GM12878 (cell line): ENCODE results near the gene ZNF570. TPM values are rescaled to one million over a fixed set of nuclear protein-coding genes. Genes with fewer than 3 reads are reported as not detected.

Experiments used
- BACH1 ChIP-seq: fragments of 450-650 bp; IDR thresholded peaks from 2 replicates; pipeline ENCODE4 v1.6.1; 2017; ENCODE audit warnings: mild to moderate bottlenecking, borderline replicate concordance
- E2F4 ChIP-seq: IDR thresholded peaks from 2 replicates; pipeline ENCODE4 v1.6.1; 2012; ENCODE audit warnings: low read depth, low read length, improper control_type of control experiment
- E4F1 ChIP-seq: fragments of 450-650 bp; IDR thresholded peaks from 2 replicates; pipeline ENCODE4 v1.6.1; 2018; ENCODE audit warnings: borderline replicate concordance, mild to moderate bottlenecking; ENCODE audit not compliant: partially characterized antibody
- ETV6 ChIP-seq, 2 experiments: fragments of 450-650 bp in 1 of 2; IDR thresholded peaks in 1 of 2; conservative IDR thresholded peaks in 1 of 2; 2 replicates each; pipeline ENCODE4 v1.6.1; 2014; ENCODE audit warnings: antibody characterized with exemption in 1 of 2, borderline replicate concordance in 1 of 2, low read depth in 1 of 2, mild to moderate bottlenecking in 1 of 2, moderate library complexity in 1 of 2
- GABPA ChIP-seq: IDR thresholded peaks from 2 replicates; pipeline ENCODE4 v1.6.1; 2014; ENCODE audit warnings: antibody characterized with exemption, low read depth, mild to moderate bottlenecking, inconsistent platforms
- HSF1 ChIP-seq: fragments of 150-350 bp; IDR thresholded peaks from 2 replicates; pipeline ENCODE4 v1.6.1; 2014; ENCODE audit warnings: mild to moderate bottlenecking, low read depth, low read length
- IKZF2 ChIP-seq, 2 experiments: fragments of 450-650 bp; IDR thresholded peaks; 2 replicates each; pipeline ENCODE4 v1.6.1; 2017; ENCODE audit warnings: mild to moderate bottlenecking in 2 of 2, moderate library complexity in 2 of 2
- MLLT1 ChIP-seq: fragments of 450-650 bp; IDR thresholded peaks from 2 replicates; pipeline ENCODE4 v1.6.1; 2016; ENCODE audit warnings: mild to moderate bottlenecking
- MTA2 ChIP-seq: fragments of 450-650 bp; IDR thresholded peaks from 2 replicates; pipeline ENCODE4 v1.6.1; 2016; ENCODE audit warnings: low read depth, mild to moderate bottlenecking, moderate library complexity
- MYC ChIP-seq: IDR thresholded peaks from 2 replicates; pipeline ENCODE4 v1.6.1; 2011; ENCODE audit warnings: mild to moderate bottlenecking, low read length, moderate library complexity, inconsistent platforms; ENCODE audit not compliant: insufficient read depth, insufficient replicate concordance, insufficient read length, severe bottlenecking
- NFXL1 ChIP-seq: fragments of 450-650 bp; IDR thresholded peaks from 2 replicates; pipeline ENCODE4 v1.6.1; 2017; ENCODE audit warnings: antibody characterized with exemption, mild to moderate bottlenecking, borderline replicate concordance
- NFYA ChIP-seq: IDR thresholded peaks from 2 replicates; pipeline ENCODE4 v1.6.1; 2011; ENCODE audit warnings: low read depth, mild to moderate bottlenecking, low read length, improper control_type of control experiment, borderline replicate concordance
- RELB ChIP-seq: fragments of 450-650 bp; IDR thresholded peaks from 2 replicates; pipeline ENCODE4 v1.6.1; 2017; ENCODE audit warnings: low read depth, mild to moderate bottlenecking, moderate library complexity
- SIN3A ChIP-seq: IDR thresholded peaks from 2 replicates; pipeline ENCODE4 v1.6.1; 2012; ENCODE audit warnings: low read depth, low read length, improper control_type of control experiment
- SRF ChIP-seq, 2 experiments: IDR thresholded peaks; 2 replicates each; pipeline ENCODE4 v1.6.1; 2011; ENCODE audit warnings: low read depth in 2 of 2, low read length in 2 of 2, mild to moderate bottlenecking in 1 of 2, moderate library complexity in 1 of 2
- STAT1 ChIP-seq: fragments of 450-650 bp; conservative IDR thresholded peaks from 2 replicates; pipeline ENCODE4 v1.6.1; 2014; ENCODE audit warnings: antibody characterized with exemption, mild to moderate bottlenecking
- WRNIP1 ChIP-seq: IDR thresholded peaks from 2 replicates; pipeline ENCODE4 v1.6.1; 2011; ENCODE audit warnings: low read depth, low read length, improper control_type of control experiment, borderline replicate concordance
- ZBED1 ChIP-seq: IDR thresholded peaks from 2 replicates; pipeline ENCODE4 v1.6.1; 2016; ENCODE audit warnings: borderline replicate concordance
- ZSCAN29 ChIP-seq: fragments of 450-650 bp; IDR thresholded peaks from 2 replicates; pipeline ENCODE4 v1.6.1; 2017; ENCODE audit warnings: mild to moderate bottlenecking, moderate library complexity
- polyA plus RNA-seq, 11 experiments: library from polyadenylated mRNA; depleted of rRNA in 4 of 11; unstranded in 6 of 11; stranded (reverse) in 5 of 11; fragments of >200 nt; fragmentation: Nextera tagmentation in 4 of 11; fragmentation: Illumina TruSeq in 1 of 11; extraction: Ambion mirVana in 4 of 11; extraction: Trizol in 1 of 11; gene quantifications; 1 replicate in 1 of 11; 2 replicates in 10 of 11; pipeline versions ENCODE4 v1.2.1 to v1.2.3, GENCODE V29; 2011 to 2016; ENCODE audit warnings: inconsistent platforms in 2 of 11, missing spikeins in 2 of 11, low read depth in 1 of 11
- total RNA-seq, 4 experiments: library from RNA; depleted of rRNA in 3 of 4; stranded (reverse); fragments of >200 nt in 3 of 4; fragmentation: Illumina TruSeq in 1 of 4; extraction: Trizol in 1 of 4; gene quantifications; 2 replicates each; pipeline versions ENCODE4 v1.2.1 to v1.2.3, GENCODE V29; 2013 to 2021

Gene ZNF570
- total and polyA plus RNA-seq, 10 of the 15 experiments (the other 5 are each of a cell fraction or from before 2014, with no cell fraction given), result 0.25 to 3.6 (median 1.7) TPM

- no peak for TF ChIP-seq ETV6 (conservative IDR thresholded peaks at IDR 0.05 in 1 of 2, IDR thresholded peaks at IDR 0.05 in 1 of 2; ENCODE audit: borderline replicate concordance in 1 of 2, low read depth in 1 of 2)
- peak in 1 of 2 experiments; percentile 10; a peak in 1 of 4 replicates for TF ChIP-seq IKZF2 (IDR thresholded peaks at IDR 0.05)
- peak; percentile 59 for TF ChIP-seq SIN3A
- TF ChIP-seq HSF1, result peak; percentile 62; the same call in 1 of the 2 replicates
- no peak for TF ChIP-seq ZBED1
- TF ChIP-seq NFYA, result no peak
- TF ChIP-seq STAT1, result no peak; the same call in 1 of the 2 replicates
- TF ChIP-seq SRF (IDR thresholded peaks at IDR 0.05; ENCODE audit: low read depth in 2 of 2, low read length in 2 of 2), result peak in 1 of 2 experiments; percentile 79; a peak in 1 of 4 replicates
- TF ChIP-seq MLLT1, result no peak
- TF ChIP-seq ZSCAN29, result no peak
- TF ChIP-seq E2F4, result peak; percentile 26; the same call in 1 of the 2 replicates
- TF ChIP-seq E4F1, result no peak
- TF ChIP-seq RELB, result peak; percentile 49; the same call in 1 of the 2 replicates
- no peak for TF ChIP-seq NFXL1
- TF ChIP-seq MTA2, result no peak
- peak; percentile 20 for TF ChIP-seq MYC
- TF ChIP-seq GABPA, result peak; percentile 97
- no peak for TF ChIP-seq BACH1
- TF ChIP-seq WRNIP1, result peak; percentile 99
These were observed 2.2 kb upstream of the ZNF570 start, which contains the start of gene ZNF569 (continued) for GRCh38 chr19:37466798-37467607.
